Activated naive CD4-positive, alpha-beta T cell treated with anti-CD3 and anti-CD28 coated beads, Interleukin-2, amount 10 ng/mL, durations not matched to agents 5 hours and 36 hours (primary cell): ENCODE results near the gene ARNT2. TPM values are rescaled to one million over a fixed set of nuclear protein-coding genes. Genes with fewer than 3 reads are reported as not detected.

ENCODE experiments used
- microRNA-seq: library from miRNA; unstranded; fragments of <30 nt; microRNA quantifications from one replicate; pipeline ENCODE4 v1.2.0, GENCODE V29; 2022; ENCODE audit warnings: borderline microRNAs expressed, borderline replicate concordance
- total RNA-seq, 2 experiments: library from RNA; stranded (reverse); gene quantifications; one replicate each; pipeline ENCODE4 v1.2.3, GENCODE V29; 2021

ARNT2 gene
- not detected for total RNA-seq

GRCh38 chr15:80404057-80404760 is at the start of gene ARNT2:
Gene ARNT2, plus strand, starts transcription at chr15:80404382. Its CDS starts 134 bp downstream, at chr15:80404516.

Small RNA genes lying within 50 kb of the gene (microRNA-seq; reads per million reads assigned to microRNA genes)
- gene MIR5572 = not detected

Other genes starting within 250 kb of the ARNT2 start
- gene CTXND1, start 152.2 kb upstream of the ARNT2 start, total RNA-seq = not detected